HCT116 (cell line): ENCODE results near the gene PPT2. TPM values are rescaled to one million over a fixed set of nuclear protein-coding genes. Genes with fewer than 3 reads are reported as not detected.

Experiments
- ATAC-seq: fragments of 200-7000 bp; cut with Tn5 transposase; 2 replicates; pipeline ENCODE4 v1.9.1; 2020; ENCODE audit warnings: mild to moderate bottlenecking, moderate library complexity
- BruUV-seq: library from RNA; stranded (reverse); fragments of 400-500 nt; replicated peaks from 2 replicates; lab custom pipeline; 2021; lab: Mats Ljungman, UMichigan
- CTCF ChIA-PET: fragments of 300-600 bp; sonication (Branson Sonifier 250); formaldehyde crosslinking; loops from one replicate; lab custom pipeline; 2021; ENCODE audit warnings: antibody characterized with exemption; lab: Charles Lee
- POLR2A ChIA-PET: fragments of 300-600, 350-600 bp; sonication (Branson Sonifier 250); formaldehyde crosslinking; loops from one replicate; lab custom pipeline; 2021; ENCODE audit warnings: antibody characterized with exemption; lab: Charles Lee
- RAD21 ChIA-PET, 2 experiments: fragments of 300-600 bp; sonication (Branson Sonifier 250); formaldehyde crosslinking; loops; one replicate each; lab custom pipeline; 2023; ENCODE audit warnings: low total read pairs in 2 of 2; ENCODE audit not compliant: uncharacterized antibody in 2 of 2, unreplicated experiment in 2 of 2, low non-redundant PET in 1 of 2; lab: Charles Lee
- DNase-seq: peaks from one replicate; pipeline ENCODE4 v3.0.0-alpha.2; 2010; ENCODE audit warnings: low read depth, low spot score
- H2AFZ ChIP-seq: fragments of 200-600 bp; shearing (Covaris generic), sonication (generic); 2 replicates; pipeline ENCODE4 v1.6.1; 2017; ENCODE audit warnings: low read depth, mixed run types, mixed read lengths, antibody characterized with exemption, low read length; ENCODE audit not compliant: poor library complexity, severe bottlenecking
- H3K27ac ChIP-seq: 2 replicates; pipeline ENCODE4 v1.5.1; 2012; ENCODE audit warnings: low read depth, low read length
- H3K27me3 ChIP-seq: fragments of 200-600 bp; sonication (generic); 2 replicates; pipeline ENCODE4 v1.6.1; 2016; ENCODE audit warnings: mixed run types, low read length, mixed read lengths; ENCODE audit not compliant: insufficient read depth
- H3K36me3 ChIP-seq, 2 experiments: fragments of 200-500 bp in 1 of 2; fragments of 200-600 bp in 1 of 2; sonication (Bioruptor generic) in 1 of 2; sonication (generic) in 1 of 2; 2 replicates each; pipeline versions ENCODE4 v1.5.1 to v1.6.1; 2014 to 2016; ENCODE audit warnings: low read length in 2 of 2, inconsistent platforms in 1 of 2, mixed read lengths in 1 of 2, mixed run types in 1 of 2; ENCODE audit not compliant: insufficient read depth in 2 of 2, control insufficient read depth in 1 of 2
- H3K4me1 ChIP-seq, 2 experiments: fragments of 200-600 bp in 1 of 2; sonication (generic) in 1 of 2; 2 replicates each; pipeline versions ENCODE4 v1.5.1 to v1.6.1; 2012 to 2017; ENCODE audit warnings: low read length in 2 of 2, inconsistent platforms in 1 of 2, mild to moderate bottlenecking in 1 of 2, mixed read lengths in 1 of 2, mixed run types in 1 of 2, moderate library complexity in 1 of 2; ENCODE audit not compliant: insufficient read depth in 2 of 2, control insufficient read depth in 1 of 2
- H3K4me2 ChIP-seq: fragments of 200-600 bp; sonication (generic); 2 replicates; pipeline ENCODE4 v1.6.1; 2017; ENCODE audit warnings: mixed run types, low read length, mixed read lengths
- H3K4me3 ChIP-seq, 2 experiments: fragments of 200-600 bp in 1 of 2; sonication (generic) in 1 of 2; replicated peaks in 1 of 2; 2 replicates each; pipeline ENCODE4 v1.5.1; 2011 to 2016; ENCODE audit warnings: low read length in 2 of 2, control low read depth in 1 of 2, low read depth in 1 of 2, mild to moderate bottlenecking in 1 of 2, mixed read lengths in 1 of 2, mixed run types in 1 of 2
- H3K79me2 ChIP-seq: fragments of 200-600 bp; sonication (generic); 2 replicates; pipeline ENCODE4 v1.6.1; 2017; ENCODE audit warnings: mild to moderate bottlenecking, mixed run types, low read length, moderate library complexity, mixed read lengths; ENCODE audit not compliant: insufficient read depth
- H3K9ac ChIP-seq: fragments of 200-600 bp; sonication (generic); 2 replicates; pipeline ENCODE4 v1.6.1; 2016; ENCODE audit warnings: low read length, mixed read lengths
- H3K9me2 ChIP-seq: fragments of 200-600 bp; sonication (generic), shearing (Covaris generic); 2 replicates; pipeline ENCODE4 v1.6.1; 2017; ENCODE audit warnings: mixed run types, mild to moderate bottlenecking, moderate library complexity; ENCODE audit not compliant: insufficient read depth
- H3K9me3 ChIP-seq, 2 experiments: fragments of 200-500 bp in 1 of 2; fragments of 200-600 bp in 1 of 2; sonication (Bioruptor generic) in 1 of 2; sonication (generic) in 1 of 2; 2 replicates each; pipeline ENCODE4 v1.6.1; 2014 to 2017; ENCODE audit warnings: low read length in 2 of 2, mixed read lengths in 2 of 2, inconsistent platforms in 1 of 2, low read depth in 1 of 2, mild to moderate bottlenecking in 1 of 2, mixed run types in 1 of 2, moderate library complexity in 1 of 2; ENCODE audit not compliant: control insufficient read depth in 1 of 2, insufficient read depth in 1 of 2
- H4K20me1 ChIP-seq: fragments of 200-600 bp; sonication (generic), shearing (Covaris generic); 2 replicates; pipeline ENCODE4 v1.6.1; 2017; ENCODE audit warnings: mixed run types, mild to moderate bottlenecking, moderate library complexity; ENCODE audit not compliant: insufficient read depth
- RAD21 ChIP-seq: IDR thresholded peaks from 2 replicates; pipeline ENCODE4 v1.6.1; 2012; ENCODE audit warnings: low read depth, mild to moderate bottlenecking
- intact Hi-C: fragments of 100-400 bp; cut with micrococcal nuclease; formaldehyde crosslinking; loops from 2 replicates; pipeline ENCODE4 v1.10.0; 2022
- total RNA-seq: library from RNA; stranded (reverse); gene quantifications from one replicate; pipeline ENCODE4 v1.2.1, GENCODE V29; 2021; ENCODE audit not compliant: unreplicated experiment
- TF ChIP-seq, protein P1 (sequence below): IDR thresholded peaks from 2 replicates; pipeline ENCODE4 v1.6.1; 2012
- TF ChIP-seq, protein P2 (sequence below), 3 experiments: fragments of 200-600 bp in 1 of 3; sonication (generic) in 1 of 3; IDR thresholded peaks in 2 of 3; conservative IDR thresholded peaks in 1 of 3; 2 replicates each; pipeline ENCODE4 v1.5.1; 2012 to 2017; ENCODE audit warnings: low read depth in 2 of 3, low read length in 2 of 3, antibody characterized with exemption in 1 of 3, borderline replicate concordance in 1 of 3, control low read depth in 1 of 3, mild to moderate bottlenecking in 1 of 3, mixed read lengths in 1 of 3, mixed run types in 1 of 3, moderate library complexity in 1 of 3; ENCODE audit not compliant: insufficient read depth in 1 of 3
- TF ChIP-seq, protein P3 (sequence below): IDR thresholded peaks from 2 replicates; pipeline ENCODE4 v1.6.1; 2012; ENCODE audit warnings: low read depth

The PPT2 gene
- total RNA-seq, 1 experiment from 2014 or later = 21.0 TPM

DNA sequence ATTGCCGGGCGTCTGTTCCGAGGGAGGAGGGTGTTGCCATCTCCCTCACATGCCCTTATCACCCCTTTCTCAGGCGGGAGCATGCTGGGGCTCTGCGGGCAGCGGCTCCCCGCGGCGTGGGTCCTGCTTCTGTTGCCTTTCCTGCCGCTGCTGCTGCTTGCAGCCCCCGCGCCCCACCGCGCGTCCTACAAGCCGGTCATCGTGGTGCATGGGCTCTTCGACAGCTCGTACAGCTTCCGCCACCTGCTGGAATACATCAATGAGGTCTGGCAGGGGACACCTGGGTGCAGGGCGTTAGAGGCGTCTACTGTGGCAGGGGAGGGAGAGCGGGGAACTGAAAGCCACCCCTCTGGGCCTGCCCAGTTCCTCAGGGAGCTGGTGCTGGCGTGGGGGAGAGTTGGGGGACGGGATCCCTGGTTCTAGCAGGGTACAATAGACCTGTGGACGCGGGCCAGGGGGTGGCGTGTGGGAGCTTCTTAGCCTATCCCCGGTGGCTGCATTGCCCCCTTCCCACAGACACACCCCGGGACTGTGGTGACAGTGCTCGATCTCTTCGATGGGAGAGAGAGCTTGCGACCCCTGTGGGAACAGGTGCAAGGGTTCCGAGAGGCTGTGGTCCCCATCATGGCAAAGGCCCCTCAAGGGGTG lies 697 bp downstream of the PPT2 start:
- peak overlapping the region; percentile 95 for H3K4me2 ChIP-seq
- H2AFZ ChIP-seq = no peak overlapping the region
- intact Hi-C loops = loop anchor here (1.0 kb wide), 2 partner anchors 24 to 35 kb away; partner anchors contain the start of gene FKBPL

More for the DNA sequence above, 697 bp downstream of the PPT2 start:
- TF ChIP-seq, protein P1, sequence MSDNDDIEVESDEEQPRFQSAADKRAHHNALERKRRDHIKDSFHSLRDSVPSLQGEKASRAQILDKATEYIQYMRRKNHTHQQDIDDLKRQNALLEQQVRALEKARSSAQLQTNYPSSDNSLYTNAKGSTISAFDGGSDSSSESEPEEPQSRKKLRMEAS = peak; percentile 42; the same call in 1 of the 2 replicates
- TF ChIP-seq, protein P2, sequence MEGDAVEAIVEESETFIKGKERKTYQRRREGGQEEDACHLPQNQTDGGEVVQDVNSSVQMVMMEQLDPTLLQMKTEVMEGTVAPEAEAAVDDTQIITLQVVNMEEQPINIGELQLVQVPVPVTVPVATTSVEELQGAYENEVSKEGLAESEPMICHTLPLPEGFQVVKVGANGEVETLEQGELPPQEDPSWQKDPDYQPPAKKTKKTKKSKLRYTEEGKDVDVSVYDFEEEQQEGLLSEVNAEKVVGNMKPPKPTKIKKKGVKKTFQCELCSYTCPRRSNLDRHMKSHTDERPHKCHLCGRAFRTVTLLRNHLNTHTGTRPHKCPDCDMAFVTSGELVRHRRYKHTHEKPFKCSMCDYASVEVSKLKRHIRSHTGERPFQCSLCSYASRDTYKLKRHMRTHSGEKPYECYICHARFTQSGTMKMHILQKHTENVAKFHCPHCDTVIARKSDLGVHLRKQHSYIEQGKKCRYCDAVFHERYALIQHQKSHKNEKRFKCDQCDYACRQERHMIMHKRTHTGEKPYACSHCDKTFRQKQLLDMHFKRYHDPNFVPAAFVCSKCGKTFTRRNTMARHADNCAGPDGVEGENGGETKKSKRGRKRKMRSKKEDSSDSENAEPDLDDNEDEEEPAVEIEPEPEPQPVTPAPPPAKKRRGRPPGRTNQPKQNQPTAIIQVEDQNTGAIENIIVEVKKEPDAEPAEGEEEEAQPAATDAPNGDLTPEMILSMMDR (IDR thresholded peaks at IDR 0.05 in 2 of 3, conservative IDR thresholded peaks at IDR 0.05 in 1 of 3; ENCODE audit: borderline replicate concordance in 1 of 3, insufficient read depth in 1 of 3, low read depth in 2 of 3, low read length in 2 of 3) = peak; percentile 58 to 81 (median 61)
- TF ChIP-seq, protein P3, sequence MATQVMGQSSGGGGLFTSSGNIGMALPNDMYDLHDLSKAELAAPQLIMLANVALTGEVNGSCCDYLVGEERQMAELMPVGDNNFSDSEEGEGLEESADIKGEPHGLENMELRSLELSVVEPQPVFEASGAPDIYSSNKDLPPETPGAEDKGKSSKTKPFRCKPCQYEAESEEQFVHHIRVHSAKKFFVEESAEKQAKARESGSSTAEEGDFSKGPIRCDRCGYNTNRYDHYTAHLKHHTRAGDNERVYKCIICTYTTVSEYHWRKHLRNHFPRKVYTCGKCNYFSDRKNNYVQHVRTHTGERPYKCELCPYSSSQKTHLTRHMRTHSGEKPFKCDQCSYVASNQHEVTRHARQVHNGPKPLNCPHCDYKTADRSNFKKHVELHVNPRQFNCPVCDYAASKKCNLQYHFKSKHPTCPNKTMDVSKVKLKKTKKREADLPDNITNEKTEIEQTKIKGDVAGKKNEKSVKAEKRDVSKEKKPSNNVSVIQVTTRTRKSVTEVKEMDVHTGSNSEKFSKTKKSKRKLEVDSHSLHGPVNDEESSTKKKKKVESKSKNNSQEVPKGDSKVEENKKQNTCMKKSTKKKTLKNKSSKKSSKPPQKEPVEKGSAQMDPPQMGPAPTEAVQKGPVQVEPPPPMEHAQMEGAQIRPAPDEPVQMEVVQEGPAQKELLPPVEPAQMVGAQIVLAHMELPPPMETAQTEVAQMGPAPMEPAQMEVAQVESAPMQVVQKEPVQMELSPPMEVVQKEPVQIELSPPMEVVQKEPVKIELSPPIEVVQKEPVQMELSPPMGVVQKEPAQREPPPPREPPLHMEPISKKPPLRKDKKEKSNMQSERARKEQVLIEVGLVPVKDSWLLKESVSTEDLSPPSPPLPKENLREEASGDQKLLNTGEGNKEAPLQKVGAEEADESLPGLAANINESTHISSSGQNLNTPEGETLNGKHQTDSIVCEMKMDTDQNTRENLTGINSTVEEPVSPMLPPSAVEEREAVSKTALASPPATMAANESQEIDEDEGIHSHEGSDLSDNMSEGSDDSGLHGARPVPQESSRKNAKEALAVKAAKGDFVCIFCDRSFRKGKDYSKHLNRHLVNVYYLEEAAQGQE = no peak
- TF ChIP-seq RAD21 = peak; percentile 87
- Histone ChIP-seq H3K9me3 (no peaks in the 10 kb centered on the region), H3K79me2 (peaks cover 16% of the 10 kb centered on the region), H3K9ac (peak overlapping the region; percentile 93), H3K9me2 (no peaks in the 10 kb centered on the region), H3K4me3 (peak overlapping the region; percentile 93 to 95), H3K36me3 (peaks cover 14 to 17% of the 10 kb centered on the region in 2 experiments; a peak in 3 of 4 replicates), H3K4me1 (peaks cover 12 to 25% of the 10 kb centered on the region in 2 experiments), H3K27ac (peak overlapping the region; percentile 98), H4K20me1 (no peaks in the 10 kb centered on the region), H3K27me3 (no peaks in the 10 kb centered on the region)
- DNase-seq (peak; percentile 54), ATAC-seq (peak; percentile 72)
- ChIA-PET RAD21 (no interaction called here), CTCF (interaction anchor here (1.2 kb wide), 2 partner anchors 36 to 67 kb away, joined by 6 read pairs; no protein-coding TSS in a partner anchor), POLR2A (no interaction called here)
- BruUV-seq = no TSS peak
